H9 (cell line): Measurements from ENCODE around the gene ZDHHC3. TPM values are rescaled to one million over a fixed set of nuclear protein-coding genes. Genes with fewer than 3 reads are reported as not detected.

ENCODE experiments used
- DNase-seq: peaks from one replicate; pipeline ENCODE4 v3.0.0-alpha.2; 2017
- H2AFZ ChIP-seq: one replicate; pipeline ENCODE4 v1.6.1; 2013; ENCODE audit warnings: mild to moderate bottlenecking, low read length, control low read depth, moderate library complexity
- H2AK5ac ChIP-seq: 2 replicates; pipeline ENCODE4 v1.6.1; 2013; ENCODE audit warnings: low read length, control low read depth, mixed read lengths; ENCODE audit not compliant: insufficient read length
- H2BK120ac ChIP-seq: one replicate; pipeline ENCODE4 v1.6.1; 2013; ENCODE audit warnings: low read depth, mild to moderate bottlenecking, low read length, control low read depth, inconsistent platforms; ENCODE audit not compliant: poor library complexity, severe bottlenecking
- H2BK12ac ChIP-seq: 2 replicates; pipeline ENCODE4 v1.6.1; 2013; ENCODE audit warnings: low read length, control low read depth, mixed read lengths, low read depth; ENCODE audit not compliant: insufficient read length
- H2BK15ac ChIP-seq: 2 replicates; pipeline ENCODE4 v1.6.1; 2013; ENCODE audit warnings: low read depth, low read length, control low read depth
- H2BK20ac ChIP-seq: one replicate; pipeline ENCODE4 v1.6.1; 2013; ENCODE audit warnings: low read depth, mild to moderate bottlenecking, low read length, control low read depth, inconsistent platforms; ENCODE audit not compliant: poor library complexity, severe bottlenecking
- H2BK5ac ChIP-seq: 2 replicates; pipeline ENCODE4 v1.6.1; 2013; ENCODE audit warnings: low read length, control low read depth, mixed read lengths; ENCODE audit not compliant: insufficient read length
- H3K14ac ChIP-seq: 2 replicates; pipeline ENCODE4 v1.6.1; 2013; ENCODE audit warnings: low read length, control low read depth; ENCODE audit not compliant: insufficient read depth
- H3K18ac ChIP-seq: 2 replicates; pipeline ENCODE4 v1.6.1; 2013; ENCODE audit warnings: low read depth, mild to moderate bottlenecking, mixed read lengths, low read length, control low read depth; ENCODE audit not compliant: insufficient read length
- H3K23ac ChIP-seq: 2 replicates; pipeline ENCODE4 v1.6.1; 2013; ENCODE audit warnings: low read length, control low read depth, mixed read lengths, low read depth; ENCODE audit not compliant: insufficient read length
- H3K23me2 ChIP-seq: 2 replicates; pipeline ENCODE4 v1.6.1; 2013; ENCODE audit warnings: low read depth, mild to moderate bottlenecking, mixed read lengths, low read length, control low read depth; ENCODE audit not compliant: insufficient read length, poor library complexity, severe bottlenecking
- H3K27ac ChIP-seq: 2 replicates; pipeline ENCODE4 v1.5.1; 2013; ENCODE audit warnings: low read length, control low read depth, mixed read lengths, low read depth; ENCODE audit not compliant: insufficient read length
- H3K27me3 ChIP-seq: 2 replicates; pipeline ENCODE4 v1.6.1; 2013; ENCODE audit warnings: low read length, control low read depth, inconsistent platforms; ENCODE audit not compliant: insufficient read depth
- H3K4ac ChIP-seq: 2 replicates; pipeline ENCODE4 v1.6.1; 2013; ENCODE audit warnings: low read depth, mild to moderate bottlenecking, control low read depth, inconsistent platforms, low read length, moderate library complexity
- H3K4me1 ChIP-seq: 2 replicates; pipeline ENCODE4 v1.6.1; 2013; ENCODE audit warnings: low read length, control low read depth, inconsistent platforms; ENCODE audit not compliant: insufficient read depth
- H3K4me2 ChIP-seq: 2 replicates; pipeline ENCODE4 v1.6.1; 2013; ENCODE audit warnings: low read length, control low read depth, mixed read lengths; ENCODE audit not compliant: insufficient read length, insufficient read depth
- H3K56ac ChIP-seq: 2 replicates; pipeline ENCODE4 v1.6.1; 2013; ENCODE audit warnings: low read depth, mild to moderate bottlenecking, mixed read lengths, low read length, control low read depth; ENCODE audit not compliant: insufficient read length
- H3K79me1 ChIP-seq: 2 replicates; pipeline ENCODE4 v1.6.1; 2013; ENCODE audit warnings: low read depth, mild to moderate bottlenecking, moderate library complexity, low read length, control low read depth, inconsistent platforms; ENCODE audit not compliant: insufficient read depth, poor library complexity, severe bottlenecking
- H3K79me2 ChIP-seq: 2 replicates; pipeline ENCODE4 v1.6.1; 2013; ENCODE audit warnings: low read length, control low read depth, inconsistent platforms; ENCODE audit not compliant: insufficient read depth
- H3K9ac ChIP-seq: 2 replicates; pipeline ENCODE4 v1.6.1; 2013; ENCODE audit warnings: low read length, control low read depth, mixed read lengths; ENCODE audit not compliant: insufficient read length; ENCODE audit errors: extremely low read depth
- H3K9me3 ChIP-seq: one replicate; pipeline ENCODE4 v1.6.1; 2013; ENCODE audit warnings: low read depth, low read length, inconsistent platforms; ENCODE audit not compliant: control insufficient read depth
- H3T11ph ChIP-seq: one replicate; pipeline ENCODE4 v1.6.1; 2013; ENCODE audit warnings: mild to moderate bottlenecking, low read length, control low read depth, inconsistent platforms
- H4K20me1 ChIP-seq: one replicate; pipeline ENCODE4 v1.6.1; 2013; ENCODE audit not compliant: control insufficient read depth, insufficient read length, insufficient read depth
- H4K5ac ChIP-seq: 2 replicates; pipeline ENCODE4 v1.6.1; 2013; ENCODE audit warnings: low read depth, mild to moderate bottlenecking, mixed read lengths, low read length, control low read depth; ENCODE audit not compliant: insufficient read length
- H4K8ac ChIP-seq: replicated peaks from 2 replicates; pipeline ENCODE4 v1.6.1; 2013; ENCODE audit warnings: low read length, control low read depth, mixed read lengths, low read depth; ENCODE audit not compliant: insufficient read length
- H4K91ac ChIP-seq: 2 replicates; pipeline ENCODE4 v1.6.1; 2013; ENCODE audit warnings: low read depth, mild to moderate bottlenecking, moderate library complexity, mixed read lengths, low read length, control low read depth; ENCODE audit not compliant: insufficient read length
- H3K27ac Mint-ChIP-seq, 3 experiments: 2 replicates in 2 of 3; 3 replicates in 1 of 3; pipeline ENCODE4 v1.8.0; 2020 to 2021; ENCODE audit warnings: mixed read lengths in 3 of 3, mild to moderate bottlenecking in 1 of 3, moderate library complexity in 1 of 3
- H3K27me3 Mint-ChIP-seq: 2 replicates; pipeline ENCODE4 v1.8.0; 2021; ENCODE audit warnings: low read depth, mild to moderate bottlenecking, moderate library complexity, mixed read lengths
- H3K36me3 Mint-ChIP-seq, 3 experiments: 2 replicates in 2 of 3; 3 replicates in 1 of 3; pipeline ENCODE4 v1.8.0; 2020 to 2021; ENCODE audit warnings: low read depth in 3 of 3, mixed read lengths in 3 of 3; ENCODE audit not compliant: insufficient read depth in 1 of 3
- H3K4me1 Mint-ChIP-seq, 2 experiments: 2 replicates each; pipeline ENCODE4 v1.8.0; 2020; ENCODE audit warnings: mixed read lengths in 2 of 2
- H3K4me3 Mint-ChIP-seq, 2 experiments: 2 replicates in 1 of 2; 3 replicates in 1 of 2; pipeline ENCODE4 v1.8.0; 2020 to 2021; ENCODE audit warnings: mild to moderate bottlenecking in 2 of 2, mixed read lengths in 2 of 2, moderate library complexity in 1 of 2
- H3K9me3 Mint-ChIP-seq, 2 experiments: 2 replicates in 1 of 2; 3 replicates in 1 of 2; pipeline ENCODE4 v1.8.0; 2020; ENCODE audit warnings: mild to moderate bottlenecking in 2 of 2, mixed read lengths in 2 of 2, moderate library complexity in 1 of 2
- CTCF ChIP-seq: fragments of 200-600 bp; sonication (generic); conservative IDR thresholded peaks from 3 replicates; pipeline ENCODE4 v1.8.0; 2021; ENCODE audit warnings: antibody characterized with exemption, mild to moderate bottlenecking
- WGBS: extraction: QIAGEN DNeasy Blood & Tissue Kit; methylation state at CpG from one replicate; pipeline ENCODE4 v1.1.7; 2013; ENCODE audit warnings: missing lambda C conversion rate, low lambda C conversion rate, mixed read lengths; ENCODE audit not compliant: insufficient read length; ENCODE audit errors: extremely low coverage; 5-methylcytosine and 5-hydroxymethylcytosine counted together
- total RNA-seq: library from RNA; stranded (reverse); gene quantifications from 2 replicates; pipeline ENCODE4 v1.2.1, GENCODE V29; 2021

ZDHHC3 gene
- total RNA-seq, 1 experiment from 2014 or later = 71.3 TPM

GRCh38 chr3:44926172-44926571, 49.8 kb downstream of the ZDHHC3 start:
- H4K20me1 ChIP-seq = no peaks in the 10 kb centered on the region
- H3K9me3 ChIP-seq = no peaks in the 10 kb centered on the region
- no peak overlapping the region for H2BK120ac ChIP-seq
- no peak overlapping the region for H2BK5ac ChIP-seq
- H3K56ac ChIP-seq = no peak overlapping the region
- no peaks in the 10 kb centered on the region for H3K4me1 Mint-ChIP-seq
- no peak overlapping the region for H4K8ac ChIP-seq
- DNase-seq = no peak
- H4K91ac ChIP-seq = no peak overlapping the region
- H3K79me1 ChIP-seq = no peaks in the 10 kb centered on the region
- H3K4me3 Mint-ChIP-seq = no peak overlapping the region
- H2BK20ac ChIP-seq = no peak overlapping the region
- no peak overlapping the region for H2AFZ ChIP-seq
- H2BK12ac ChIP-seq = no peak overlapping the region
- no peak overlapping the region for H3K14ac ChIP-seq
- no peak overlapping the region for H3K23ac ChIP-seq
- no peaks in the 10 kb centered on the region for H3K27me3 Mint-ChIP-seq
- H3K9ac ChIP-seq = no peak overlapping the region
- TF ChIP-seq CTCF = peak; percentile 55
- H3K18ac ChIP-seq = no peak overlapping the region
- no peaks in the 10 kb centered on the region for H3K23me2 ChIP-seq
- no peak overlapping the region for H3K27ac ChIP-seq
- no peaks in the 10 kb centered on the region for H3K27me3 ChIP-seq
- no peak overlapping the region for H3K4ac ChIP-seq
- no CpG with 5 or more reads among the region's 10 CpGs for WGBS
- H3K36me3 Mint-ChIP-seq = peaks cover 19 to 53% (median 46%) of the 10 kb centered on the region in 3 experiments; a peak in 6 of 7 replicates
- no peak overlapping the region for H3K4me2 ChIP-seq
- no peak overlapping the region for H4K5ac ChIP-seq
- no peak overlapping the region for H3T11ph ChIP-seq
- H3K27ac Mint-ChIP-seq = no peak overlapping the region
- H3K79me2 ChIP-seq = no peaks in the 10 kb centered on the region
- no peak overlapping the region for H2AK5ac ChIP-seq
- H3K4me1 ChIP-seq = no peaks in the 10 kb centered on the region
- no peak overlapping the region for H2BK15ac ChIP-seq
- no peaks in the 10 kb centered on the region for H3K9me3 Mint-ChIP-seq
